Uterus (tissue), 2 donors: ENCODE measurements around the gene PKNOX2.

Source experiments
- CTCF ChIP-seq, 4 experiments: fragments of 200-600 bp in 2 of 4; fragments of 450-650 bp in 2 of 4; sonication (generic) in 2 of 4; IDR thresholded peaks; one replicate each; pipeline ENCODE4 v1.5.1; 2016 to 2019; ENCODE audit warnings: antibody characterized with exemption in 4 of 4, mild to moderate bottlenecking in 2 of 4, moderate library complexity in 1 of 4
- POLR2A ChIP-seq, 2 donors: fragments of 450-650 bp; IDR thresholded peaks; one replicate each; pipeline ENCODE4 v1.6.1; 2016; ENCODE audit warnings: antibody characterized with exemption in 2 of 2, mild to moderate bottlenecking in 1 of 2, moderate library complexity in 1 of 2

DNA sequence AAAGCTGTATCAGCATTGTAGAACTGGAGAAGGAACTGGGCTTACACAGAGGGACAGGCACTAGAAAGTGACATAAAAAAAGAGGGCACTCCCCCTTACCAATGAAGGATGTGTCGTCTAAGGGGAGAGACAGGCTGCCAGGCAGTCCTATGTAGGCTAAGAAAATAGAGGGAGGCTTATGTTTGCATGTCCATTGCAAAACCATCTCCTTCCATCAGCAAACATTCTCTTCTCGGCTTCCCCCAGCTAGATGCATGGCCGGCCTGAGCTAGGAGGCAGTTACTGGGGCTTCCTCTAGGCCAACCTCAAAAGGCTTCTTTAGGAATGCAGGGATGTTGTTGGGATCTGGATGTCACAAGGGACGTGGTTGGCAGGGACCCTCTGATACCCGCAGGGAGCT is 139.1 kb downstream of the PKNOX2 start:
- no peak for TF ChIP-seq CTCF (IDR thresholded peaks at IDR 0.05)
- no peak for TF ChIP-seq POLR2A (IDR thresholded peaks at IDR 0.05)
